Neural progenitor cell (in vitro differentiated cells): Measurements from ENCODE around the gene SIL1. TPM values are rescaled to one million over a fixed set of nuclear protein-coding genes. Genes with fewer than 3 reads are reported as not detected.
"Not testable (repeated sequence)": the region's sequence is repeated elsewhere in the genome, so short reads cannot be mapped to it uniquely, and the experiment has no call there.

Source experiments
- DNase-seq: peaks from one replicate; pipeline ENCODE4 v3.0.0-alpha.2; 2016; ENCODE audit warnings: low spot score
- H2AFZ ChIP-seq: fragments of 200-600 bp; sonication (generic); replicated peaks from 2 replicates; pipeline ENCODE4 v1.6.1; 2016; ENCODE audit warnings: antibody characterized with exemption
- H3F3A ChIP-seq: fragments of 200-600 bp; sonication (generic); 2 replicates; pipeline ENCODE4 v1.6.1; 2016; ENCODE audit warnings: antibody characterized with exemption, low read depth
- H3K27ac ChIP-seq: fragments of 200-600 bp; sonication (generic); 2 replicates; pipeline ENCODE4 v1.5.1; 2016; ENCODE audit warnings: mild to moderate bottlenecking
- H3K27me3 ChIP-seq: fragments of 200-600 bp; sonication (generic); 2 replicates; pipeline ENCODE4 v1.6.1; 2016; ENCODE audit warnings: mild to moderate bottlenecking, moderate library complexity
- H3K36me3 ChIP-seq: fragments of 200-600 bp; sonication (generic); 2 replicates; pipeline ENCODE4 v1.5.1; 2016
- H3K4me1 ChIP-seq: fragments of 200-600 bp; sonication (generic); 2 replicates; pipeline ENCODE4 v1.6.1; 2016; ENCODE audit warnings: mixed run types
- H3K4me2 ChIP-seq: fragments of 200-600 bp; sonication (generic); 2 replicates; pipeline ENCODE4 v1.6.1; 2016
- H3K4me3 ChIP-seq: fragments of 200-600 bp; sonication (generic); 2 replicates; pipeline ENCODE4 v1.5.1; 2016
- H3K79me2 ChIP-seq: fragments of 200-600 bp; sonication (generic); 2 replicates; pipeline ENCODE4 v1.6.1; 2016; ENCODE audit warnings: low read depth
- H3K9ac ChIP-seq: fragments of 200-600 bp; sonication (generic); 2 replicates; pipeline ENCODE4 v1.6.1; 2016
- H3K9me3 ChIP-seq: fragments of 200-600 bp; sonication (generic); 2 replicates; pipeline ENCODE4 v1.5.1; 2016; ENCODE audit warnings: low read depth
- H4K20me1 ChIP-seq: fragments of 200-600 bp; sonication (generic); 2 replicates; pipeline ENCODE4 v1.6.1; 2016; ENCODE audit warnings: low read depth
- H3K27ac Mint-ChIP-seq: 3 replicates; pipeline ENCODE4 v1.8.0; 2021; ENCODE audit warnings: mixed read lengths
- H3K27me3 Mint-ChIP-seq: 2 replicates; pipeline ENCODE4 v1.8.0; 2022; ENCODE audit warnings: low read depth, mild to moderate bottlenecking, inconsistent platforms, moderate library complexity, mixed read lengths; ENCODE audit not compliant: insufficient read depth
- H3K36me3 Mint-ChIP-seq: 3 replicates; pipeline ENCODE4 v1.8.0; 2021; ENCODE audit warnings: mixed read lengths
- H3K4me1 Mint-ChIP-seq: 3 replicates; pipeline ENCODE4 v1.8.0; 2021; ENCODE audit warnings: mixed read lengths
- H3K4me3 Mint-ChIP-seq: 3 replicates; pipeline ENCODE4 v1.8.0; 2021; ENCODE audit warnings: mild to moderate bottlenecking, moderate library complexity, mixed read lengths
- H3K9me3 Mint-ChIP-seq: 3 replicates; pipeline ENCODE4 v1.8.0; 2020; ENCODE audit warnings: mixed read lengths
- CTCF ChIP-seq: fragments of 200-600 bp; sonication (generic); IDR thresholded peaks from 2 replicates; pipeline ENCODE4 v1.5.1; 2017; ENCODE audit warnings: antibody characterized with exemption, mild to moderate bottlenecking
- EZH2 ChIP-seq: fragments of 200-600 bp; sonication (generic); IDR thresholded peaks from 2 replicates; pipeline ENCODE4 v1.6.1; 2017; ENCODE audit warnings: antibody characterized with exemption, mild to moderate bottlenecking, moderate library complexity
- EZH2phosphoT487 ChIP-seq: fragments of 200-600 bp; sonication (generic); IDR thresholded peaks from 2 replicates; pipeline ENCODE4 v1.6.1; 2017; ENCODE audit warnings: antibody characterized with exemption
- total RNA-seq: library from RNA; depleted of rRNA; stranded (reverse); fragments of >200 nt; gene quantifications from 2 replicates; pipeline ENCODE4 v1.2.3, GENCODE V29; 2015; ENCODE audit warnings: low replicate concordance

Gene SIL1
- total RNA-seq, 1 donor from 2014 or later = 5.5 TPM

- TF ChIP-seq CTCF (no peak), EZH2phosphoT487 (no peak), EZH2 (no peak)
- Mint-ChIP-seq H3K9me3 (no peaks in the 10 kb centered on the region), H3K4me3 (no peak overlapping the region), H3K27ac (no peak overlapping the region), H3K4me1 (peaks cover 10% of the 10 kb centered on the region), H3K36me3 (peaks cover 46% of the 10 kb centered on the region), H3K27me3 (peaks cover 4% of the 10 kb centered on the region)
- H3K9me3 ChIP-seq = no peaks in the 10 kb centered on the region
- no peaks in the 10 kb centered on the region for H3K36me3 ChIP-seq
- H3K27me3 ChIP-seq = no peaks in the 10 kb centered on the region
- H4K20me1 ChIP-seq = peaks cover 23% of the 10 kb centered on the region
- no peak for DNase-seq
- no peak overlapping the region for H3K4me3 ChIP-seq
- H3K4me1 ChIP-seq = no peaks in the 10 kb centered on the region
- peaks cover 4% of the 10 kb centered on the region for H3K79me2 ChIP-seq
- H2AFZ ChIP-seq = no peak overlapping the region
- H3K27ac ChIP-seq = no peak overlapping the region
- no peaks in the 10 kb centered on the region for H3F3A ChIP-seq
- no peak overlapping the region for H3K4me2 ChIP-seq
- no peak overlapping the region for H3K9ac ChIP-seq
Measured at GRCh38 chr5:138925090-138925635, 273.0 kb downstream of the SIL1 start.

- Mint-ChIP-seq H3K4me3 (no peak overlapping the region), H3K4me1 (peaks cover 15% of the 10 kb centered on the region), H3K27me3 (no peaks in the 10 kb centered on the region), H3K27ac (peak overlapping the region; percentile 78), H3K36me3 (peaks cover 44% of the 10 kb centered on the region), H3K9me3 (no peaks in the 10 kb centered on the region)
- Histone ChIP-seq H3K4me3 (no peak overlapping the region), H3K79me2 (peaks cover 4% of the 10 kb centered on the region), H4K20me1 (peaks cover 20% of the 10 kb centered on the region), H3K27ac (no peak overlapping the region), H3K4me1 (no peaks in the 10 kb centered on the region), H3K36me3 (peaks cover 4% of the 10 kb centered on the region), H2AFZ (no peak overlapping the region), H3K27me3 (no peaks in the 10 kb centered on the region), H3F3A (peaks cover 13% of the 10 kb centered on the region), H3K9ac (no peak overlapping the region), H3K9me3 (no peaks in the 10 kb centered on the region), H3K4me2 (no peak overlapping the region)
- no peak for DNase-seq
- no peak for TF ChIP-seq CTCF
- no peak for TF ChIP-seq EZH2
- TF ChIP-seq EZH2phosphoT487 = no peak
Measured at GRCh38 chr5:138922494-138922893, 275.7 kb downstream of the SIL1 start.

- not testable (repeated sequence) for H3K4me2 ChIP-seq, H3K79me2 ChIP-seq, H3K27me3 ChIP-seq, H3K4me1 ChIP-seq, H2AFZ ChIP-seq, H3K9me3 Mint-ChIP-seq, H3K27ac ChIP-seq, DNase-seq, H3K27me3 Mint-ChIP-seq, H3K27ac Mint-ChIP-seq, H3K9me3 ChIP-seq, H3K36me3 ChIP-seq, H3K4me3 Mint-ChIP-seq, H3K4me3 ChIP-seq, H3K9ac ChIP-seq
- Mint-ChIP-seq H3K4me1 (peaks cover 11% of the 10 kb centered on the region), H3K36me3 (peaks cover 35% of the 10 kb centered on the region)
- peaks cover 20% of the 10 kb centered on the region for H4K20me1 ChIP-seq
- peaks cover 13% of the 10 kb centered on the region for H3F3A ChIP-seq
Measured at GRCh38 chr5:138921362-138921761, 276.8 kb downstream of the SIL1 start.

- H3K27me3 ChIP-seq = no peaks in the 10 kb centered on the region
- no peak overlapping the region for H3K27ac Mint-ChIP-seq
- no peak overlapping the region for H3K4me3 ChIP-seq
- peaks cover 4% of the 10 kb centered on the region for H3K79me2 ChIP-seq
- DNase-seq = no peak
- no peaks in the 10 kb centered on the region for H3K27me3 Mint-ChIP-seq
- peaks cover 16% of the 10 kb centered on the region for H4K20me1 ChIP-seq
- H3K9me3 Mint-ChIP-seq = no peaks in the 10 kb centered on the region
- H2AFZ ChIP-seq = no peak overlapping the region
- H3K4me1 ChIP-seq = no peaks in the 10 kb centered on the region
- H3K4me2 ChIP-seq = no peak overlapping the region
- no peak overlapping the region for H3K9ac ChIP-seq
- TF ChIP-seq CTCF = no peak
- no peak for TF ChIP-seq EZH2phosphoT487
- no peak for TF ChIP-seq EZH2
- H3F3A ChIP-seq = peaks cover 13% of the 10 kb centered on the region
- H3K4me1 Mint-ChIP-seq = peaks cover 11% of the 10 kb centered on the region
- H3K36me3 ChIP-seq = peaks cover 4% of the 10 kb centered on the region
- no peak overlapping the region for H3K27ac ChIP-seq
- no peak overlapping the region for H3K4me3 Mint-ChIP-seq
- peaks cover 33% of the 10 kb centered on the region for H3K36me3 Mint-ChIP-seq
- H3K9me3 ChIP-seq = no peaks in the 10 kb centered on the region
Measured at GRCh38 chr5:138920181-138920580, 278.0 kb downstream of the SIL1 start.
